SU-DHL-6 (cell line): ENCODE measurements around the gene HSD17B14.
A peak's percentile ranks its signal among the peaks of the same experiment; 100 is the strongest.

Experiments used
- H2AFZ ChIP-seq: fragments of 200-600 bp; sonication (generic); 2 replicates; pipeline ENCODE4 v1.6.1; 2014; ENCODE audit warnings: low read depth, mild to moderate bottlenecking, moderate library complexity, mixed read lengths, antibody characterized with exemption, low read length; ENCODE audit not compliant: severe bottlenecking
- H3F3A ChIP-seq: fragments of 200-600 bp; shearing (Covaris generic); 2 replicates; pipeline ENCODE4 v1.6.0; 2016; ENCODE audit warnings: antibody characterized with exemption, mild to moderate bottlenecking; ENCODE audit not compliant: insufficient read depth
- H3K27ac ChIP-seq: fragments of 200-600 bp; sonication (generic); 2 replicates; pipeline ENCODE4 v1.5.1; 2016; ENCODE audit warnings: low read depth, mild to moderate bottlenecking, low read length, moderate library complexity, mixed read lengths
- H3K27me3 ChIP-seq: fragments of 200-600 bp; sonication (generic), shearing (Covaris generic); 2 replicates; pipeline ENCODE4 v1.6.0; 2014; ENCODE audit warnings: mild to moderate bottlenecking, low read length
- H3K36me3 ChIP-seq: fragments of 200-600 bp; sonication (generic); 2 replicates; pipeline ENCODE4 v1.6.1; 2014; ENCODE audit warnings: mild to moderate bottlenecking, low read length, mixed read lengths
- H3K4me2 ChIP-seq: fragments of 300-600, 200-600 bp; shearing (Covaris generic), sonication (generic); 2 replicates; pipeline ENCODE4 v1.6.0; 2014; ENCODE audit warnings: low read length, low read depth, mild to moderate bottlenecking; ENCODE audit not compliant: poor library complexity, severe bottlenecking
- H3K4me3 ChIP-seq: fragments of 200-600 bp; sonication (generic); 2 replicates; pipeline ENCODE4 v1.5.1; 2014; ENCODE audit warnings: antibody characterized with exemption, low read length, mild to moderate bottlenecking, mixed read lengths; ENCODE audit not compliant: insufficient read depth, poor library complexity, severe bottlenecking
- H3K79me2 ChIP-seq: fragments of 200-600 bp; sonication (generic); 2 replicates; pipeline ENCODE4 v1.6.1; 2014; ENCODE audit warnings: mild to moderate bottlenecking, low read length, moderate library complexity; ENCODE audit not compliant: insufficient read depth
- H3K9ac ChIP-seq: fragments of 200-600 bp; sonication (generic); 2 replicates; pipeline ENCODE4 v1.7.0; 2014; ENCODE audit warnings: mild to moderate bottlenecking, low read length
- H3K9me2 ChIP-seq: fragments of 200-600 bp; sonication (generic); replicated peaks from 2 replicates; pipeline ENCODE4 v1.6.1; 2014; ENCODE audit warnings: low read length; ENCODE audit not compliant: insufficient read depth
- H3K9me3 ChIP-seq: fragments of 200-600 bp; sonication (generic); 2 replicates; pipeline ENCODE4 v1.6.1; 2014; ENCODE audit warnings: low read length, mixed read lengths; ENCODE audit not compliant: insufficient read depth
- H4K20me1 ChIP-seq: fragments of 200-600 bp; sonication (generic); 2 replicates; pipeline ENCODE4 v1.6.1; 2014; ENCODE audit warnings: low read depth, mild to moderate bottlenecking, antibody characterized with exemption, low read length, moderate library complexity, mixed read lengths
- EZH2phosphoT487 ChIP-seq: fragments of 200-600 bp; sonication (generic), shearing (Covaris generic); conservative IDR thresholded peaks from 2 replicates; pipeline ENCODE4 v1.6.1; 2018; ENCODE audit warnings: mild to moderate bottlenecking, antibody characterized with exemption, low read length, moderate library complexity, mixed read lengths
- TF ChIP-seq, protein P1 (sequence below): fragments of 200-600 bp; sonication (generic); IDR thresholded peaks from one replicate; pipeline ENCODE4 v1.5.1; 2017; ENCODE audit warnings: antibody characterized with exemption, mild to moderate bottlenecking, low read length, moderate library complexity; ENCODE audit not compliant: insufficient read depth, poor library complexity, severe bottlenecking

Gene HSD17B14

DNA sequence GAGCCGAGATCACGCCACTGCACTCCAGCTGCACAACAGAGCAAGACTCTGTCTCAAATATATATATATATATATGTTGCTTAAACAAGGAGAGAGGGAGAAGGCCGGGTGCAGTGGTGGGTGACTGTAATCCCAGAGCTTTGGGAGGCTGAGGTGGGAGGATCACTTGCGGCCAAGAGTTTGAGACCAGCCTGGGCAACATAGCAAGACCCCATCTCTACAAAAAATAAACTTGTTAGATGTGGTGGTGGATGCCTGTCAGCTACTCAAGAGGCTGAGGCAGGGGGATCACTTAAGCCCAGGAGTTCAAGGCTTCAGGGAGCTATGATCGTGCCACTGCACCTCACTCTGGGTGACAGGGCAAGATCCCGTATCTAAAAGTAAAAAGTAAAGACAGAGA, 5.3 kb upstream of the HSD17B14 start:
- no peak overlapping the region for H3K4me3 ChIP-seq
- no peak overlapping the region for H3K4me2 ChIP-seq
- no peaks in the 10 kb centered on the region for H4K20me1 ChIP-seq
- H3K9ac ChIP-seq, result no peak overlapping the region
- H3K9me3 ChIP-seq, result no peaks in the 10 kb centered on the region
- H3F3A ChIP-seq, result 0 out of 2 replicates have a peak, but pooled peaks cover 6% of the 10 kb centered on the region
- H3K9me2 ChIP-seq, result no peaks in the 10 kb centered on the region
- TF ChIP-seq, protein P1, sequence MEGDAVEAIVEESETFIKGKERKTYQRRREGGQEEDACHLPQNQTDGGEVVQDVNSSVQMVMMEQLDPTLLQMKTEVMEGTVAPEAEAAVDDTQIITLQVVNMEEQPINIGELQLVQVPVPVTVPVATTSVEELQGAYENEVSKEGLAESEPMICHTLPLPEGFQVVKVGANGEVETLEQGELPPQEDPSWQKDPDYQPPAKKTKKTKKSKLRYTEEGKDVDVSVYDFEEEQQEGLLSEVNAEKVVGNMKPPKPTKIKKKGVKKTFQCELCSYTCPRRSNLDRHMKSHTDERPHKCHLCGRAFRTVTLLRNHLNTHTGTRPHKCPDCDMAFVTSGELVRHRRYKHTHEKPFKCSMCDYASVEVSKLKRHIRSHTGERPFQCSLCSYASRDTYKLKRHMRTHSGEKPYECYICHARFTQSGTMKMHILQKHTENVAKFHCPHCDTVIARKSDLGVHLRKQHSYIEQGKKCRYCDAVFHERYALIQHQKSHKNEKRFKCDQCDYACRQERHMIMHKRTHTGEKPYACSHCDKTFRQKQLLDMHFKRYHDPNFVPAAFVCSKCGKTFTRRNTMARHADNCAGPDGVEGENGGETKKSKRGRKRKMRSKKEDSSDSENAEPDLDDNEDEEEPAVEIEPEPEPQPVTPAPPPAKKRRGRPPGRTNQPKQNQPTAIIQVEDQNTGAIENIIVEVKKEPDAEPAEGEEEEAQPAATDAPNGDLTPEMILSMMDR, result no peak
- TF ChIP-seq EZH2phosphoT487, result no peak
- H2AFZ ChIP-seq, result no peak overlapping the region
- H3K27ac ChIP-seq, result no peak overlapping the region
- no peaks in the 10 kb centered on the region for H3K79me2 ChIP-seq
- H3K36me3 ChIP-seq, result no peaks in the 10 kb centered on the region
- H3K27me3 ChIP-seq, result no peaks in the 10 kb centered on the region

DNA sequence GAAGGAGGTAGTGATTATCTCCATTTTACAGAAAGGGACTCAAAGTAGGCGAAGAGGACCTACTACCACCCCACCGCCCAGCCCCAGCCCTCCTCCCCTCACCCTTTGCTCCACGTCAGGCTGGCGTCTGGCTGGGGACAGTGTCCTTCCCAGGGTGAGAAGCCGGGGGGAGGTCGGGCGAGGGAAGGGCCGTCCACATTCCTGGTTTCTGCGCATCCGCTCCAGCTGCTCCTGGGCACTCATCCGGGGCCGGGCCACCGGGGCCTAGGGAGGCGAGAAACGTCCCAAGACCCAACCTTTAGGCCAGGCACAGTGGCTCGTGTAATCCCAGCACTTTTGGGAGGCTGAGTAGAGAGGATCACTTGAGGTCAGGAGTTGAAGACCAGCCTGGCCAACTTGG, 4.8 kb upstream of the HSD17B14 start:
- TF ChIP-seq, protein P1, result no peak
- no peak for TF ChIP-seq EZH2phosphoT487
- Histone ChIP-seq H4K20me1 (no peaks in the 10 kb centered on the region), H3K27me3 (no peaks in the 10 kb centered on the region), H3F3A (0 out of 2 replicates have a peak, but pooled peaks cover 6% of the 10 kb centered on the region), H3K9me2 (no peaks in the 10 kb centered on the region), H3K9ac (no peak overlapping the region), H3K27ac (no peak overlapping the region), H3K36me3 (no peaks in the 10 kb centered on the region), H2AFZ (no peak overlapping the region), H3K79me2 (no peaks in the 10 kb centered on the region), H3K9me3 (no peaks in the 10 kb centered on the region), H3K4me3 (no peak overlapping the region), H3K4me2 (no peak overlapping the region)

GRCh38 chr19:48837687-48838086, 1.4 kb upstream of the HSD17B14 start:
- peak overlapping the region; percentile 63 for H3K4me2 ChIP-seq
- TF ChIP-seq EZH2phosphoT487, result no peak
- TF ChIP-seq, protein P1, result no peak
- H3F3A ChIP-seq, result 0 out of 2 replicates have a peak, but pooled peaks cover 6% of the 10 kb centered on the region
- H3K27me3 ChIP-seq, result no peaks in the 10 kb centered on the region
- no peaks in the 10 kb centered on the region for H3K36me3 ChIP-seq
- no peak overlapping the region for H3K9ac ChIP-seq
- peak overlapping the region; percentile 6 for H2AFZ ChIP-seq
- H3K79me2 ChIP-seq, result no peaks in the 10 kb centered on the region
- no peaks in the 10 kb centered on the region for H4K20me1 ChIP-seq
- no peak overlapping the region; the same call in 1 of the 2 replicates for H3K27ac ChIP-seq
- H3K4me3 ChIP-seq, result no peak overlapping the region
- no peaks in the 10 kb centered on the region for H3K9me2 ChIP-seq
- no peaks in the 10 kb centered on the region for H3K9me3 ChIP-seq
